Right cardiac atrium (tissue), 5 donors: ENCODE measurements around the gene ZNF501. TPM values are rescaled to one million over a fixed set of nuclear protein-coding genes. Genes with fewer than 3 reads are reported as not detected.

Experiments used
- ATAC-seq, 2 donors: fragments of 200-7000 bp; cut with Tn5 transposase; one replicate each; pipeline versions ENCODE4 v1.8.0 to v1.9.1; 2020; ENCODE audit warnings: moderate library complexity in 2 of 2, mild to moderate bottlenecking in 1 of 2
- DNase-seq, 3 donors: peaks; one replicate each; pipeline ENCODE4 v3.0.0-alpha.2; 2020
- H3K27ac ChIP-seq: one replicate; pipeline ENCODE4 v1.5.1; 2013; ENCODE audit warnings: mild to moderate bottlenecking, low read length, control low read depth, moderate library complexity
- H3K27me3 ChIP-seq: one replicate; pipeline ENCODE4 v1.6.1; 2013; ENCODE audit not compliant: control insufficient read depth, insufficient read depth
- H3K4me1 ChIP-seq: one replicate; pipeline ENCODE4 v1.6.1; 2013; ENCODE audit warnings: low read length; ENCODE audit not compliant: control insufficient read depth, insufficient read depth
- H3K4me3 ChIP-seq: one replicate; pipeline ENCODE4 v1.5.1; 2013; ENCODE audit warnings: low read length, control low read depth
- H3K9me3 ChIP-seq: one replicate; pipeline ENCODE4 v1.6.1; 2013; ENCODE audit warnings: low read length; ENCODE audit not compliant: control insufficient read depth
- WGBS: extraction: QIAGEN DNeasy Blood & Tissue Kit; methylation state at CpG from one replicate; pipeline ENCODE4 v1.1.7; 2013; 5-methylcytosine and 5-hydroxymethylcytosine counted together
- intact Hi-C, 4 donors: fragments of 100-400 bp; cut with DNase I; formaldehyde crosslinking; loops; one replicate each; pipeline versions ENCODE4 v1.11.0 to v1.14.0; 2022 to 2023
- long read RNA-seq, 4 donors: library from polyadenylated mRNA; unstranded; transcript quantifications; one replicate each; pipeline ENCODE4 v2.0.0, GENCODE V29; 2020 to 2021
- polyA plus RNA-seq: library from polyadenylated mRNA; stranded (reverse); fragments of 200-250 nt; gene quantifications from one replicate; pipeline ENCODE4 v1.2.3, GENCODE V29; 2013
- total RNA-seq, 4 donors: library from RNA; stranded (reverse); fragmentation: NEBNext Ultra II Directional; extraction: Animal tissue kit (Norgen Biotek cat#: 25700); gene quantifications; one replicate each; pipeline ENCODE4 v1.2.1, GENCODE V29; 2021
- donor health status: healthy with polysubstance abuse.
- donor health status: DM: no; HTN: yes; CAD: no.
- donor health status: DM: no; HTN: no; CAD: no.
- donor health status: DM: no; HTN: yes; CAD: no; lungs with severe emphysema.
- donor health status: DM: yes; HTN: yes; CAD: no.

The ZNF501 gene
- total RNA-seq, result 1 to 10 TPM; 4.1 to 6.3 (median 5.7) TPM
- 1.9 TPM for polyA plus RNA-seq
- long read RNA-seq, donor 1, partial matches to known transcripts, result 0 of 5 reads
- long read RNA-seq, donor 1, other reads (novel, unspliced or antisense), result 0 of 5 reads
- long read RNA-seq, donor 2, partial matches to known transcripts, result 0 of 3 reads
- long read RNA-seq, donor 2, other reads (novel, unspliced or antisense), result 0 of 3 reads
- long read RNA-seq, donor 3, transcript ZNF501-201 (3 exons, 3,099 nt), result major isoform, 9 of 13 reads
- long read RNA-seq, donor 3, partial matches to known transcripts, result 0 of 13 reads
- long read RNA-seq, donor 3, other reads (novel, unspliced or antisense), result 4 of 13 reads
- long read RNA-seq, donor 4, partial matches to known transcripts, result 0 of 5 reads
- long read RNA-seq, donor 4, other reads (novel, unspliced or antisense), result 1 of 5 reads

DNA sequence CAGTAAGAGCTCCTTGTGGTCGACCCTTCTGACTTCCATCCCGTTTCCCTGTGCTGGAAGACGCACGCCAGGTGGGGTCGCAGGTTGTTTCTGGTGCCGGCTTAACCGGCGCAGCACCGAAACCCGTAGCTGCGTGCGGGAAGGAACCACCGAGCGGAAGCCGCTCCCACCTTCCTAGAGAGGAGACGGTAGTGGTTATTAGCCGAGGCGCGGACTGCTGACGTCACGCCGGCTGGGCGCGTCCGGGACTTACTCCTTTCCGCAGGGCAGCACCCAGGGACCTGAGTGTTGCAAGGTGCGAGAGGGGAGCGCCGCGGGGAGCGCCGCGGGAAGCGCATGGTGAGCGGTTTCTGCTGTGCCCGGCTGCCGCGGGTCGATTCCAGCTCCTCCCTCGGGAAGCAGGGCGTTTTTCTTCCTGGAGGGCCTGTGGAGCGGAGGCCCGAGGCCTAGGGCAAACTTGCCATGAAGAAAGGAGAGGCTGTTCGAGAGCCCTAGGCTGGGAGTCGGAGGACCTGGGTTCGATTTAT, at the start of gene ZNF501:
ZNF501 (plus strand) TSS at position 252 of the 527 bp plus-strand sequence. CDS start 4,787 bp downstream, outside the sequence.
- peaks cover 9% of the 10 kb centered on the region for H3K9me3 ChIP-seq
- peak within 1 kb of the TSS; percentile 69 for H3K4me3 ChIP-seq
- H3K27me3 ChIP-seq, result no peaks in the 10 kb centered on the region
- DNase-seq (peak; percentile 96 to 99 (median 98)), ATAC-seq (peak; percentile 99 to 100)
- WGBS, result under 1% methylated on average over 46 of the region's 46 CpGs
- no peaks in the 10 kb centered on the region for H3K4me1 ChIP-seq
- H3K27ac ChIP-seq, result no peak within 1 kb of the TSS
- intact Hi-C loops, result no loop called here

- ATAC-seq (no peak), DNase-seq (no peak)
- Histone ChIP-seq H3K27me3 (no peaks in the 10 kb centered on the region), H3K4me3 (no peak overlapping the region), H3K9me3 (no peaks in the 10 kb centered on the region), H3K4me1 (peaks cover 2% of the 10 kb centered on the region), H3K27ac (no peak overlapping the region)
- 96% methylated on average over 4 of the region's 4 CpGs for WGBS
- intact Hi-C loops, result no loop called here
These were observed 48.4 kb upstream of the ZNF501 start for GRCh38 chr3:44680921-44681455.

GRCh38 chr3:44682182-44682896, 47.1 kb upstream of the ZNF501 start:
- intact Hi-C loops, result no loop called here
- ATAC-seq, result no peak
- no peak overlapping the region for H3K27ac ChIP-seq
- peaks cover 2% of the 10 kb centered on the region for H3K4me1 ChIP-seq
- H3K9me3 ChIP-seq, result no peaks in the 10 kb centered on the region
- no peak for DNase-seq
- no peak overlapping the region for H3K4me3 ChIP-seq
- 96% methylated on average over 2 of the region's 2 CpGs for WGBS
- H3K27me3 ChIP-seq, result no peaks in the 10 kb centered on the region

- peak; percentile 98 to 99 for ATAC-seq
- H3K27ac ChIP-seq, result no peak overlapping the region
- intact Hi-C loops, result no loop called here
These were observed 44.2 kb upstream of the ZNF501 start for GRCh38 chr3:44685128-44685800.

GRCh38 chr3:44687898-44688297, 41.5 kb upstream of the ZNF501 start:
- ATAC-seq, result no peak
- intact Hi-C loops, result no loop called here

More at GRCh38 chr3:44685128-44685800, 44.2 kb upstream of the ZNF501 start:
- Histone ChIP-seq H3K4me1 (peaks cover 2% of the 10 kb centered on the region), H3K27me3 (no peaks in the 10 kb centered on the region), H3K9me3 (no peaks in the 10 kb centered on the region), H3K4me3 (peak overlapping the region; percentile 95)
- DNase-seq, result peak; percentile 88 to 94 (median 93)
- WGBS, result 2% methylated on average over 48 of the region's 48 CpGs

DNA sequence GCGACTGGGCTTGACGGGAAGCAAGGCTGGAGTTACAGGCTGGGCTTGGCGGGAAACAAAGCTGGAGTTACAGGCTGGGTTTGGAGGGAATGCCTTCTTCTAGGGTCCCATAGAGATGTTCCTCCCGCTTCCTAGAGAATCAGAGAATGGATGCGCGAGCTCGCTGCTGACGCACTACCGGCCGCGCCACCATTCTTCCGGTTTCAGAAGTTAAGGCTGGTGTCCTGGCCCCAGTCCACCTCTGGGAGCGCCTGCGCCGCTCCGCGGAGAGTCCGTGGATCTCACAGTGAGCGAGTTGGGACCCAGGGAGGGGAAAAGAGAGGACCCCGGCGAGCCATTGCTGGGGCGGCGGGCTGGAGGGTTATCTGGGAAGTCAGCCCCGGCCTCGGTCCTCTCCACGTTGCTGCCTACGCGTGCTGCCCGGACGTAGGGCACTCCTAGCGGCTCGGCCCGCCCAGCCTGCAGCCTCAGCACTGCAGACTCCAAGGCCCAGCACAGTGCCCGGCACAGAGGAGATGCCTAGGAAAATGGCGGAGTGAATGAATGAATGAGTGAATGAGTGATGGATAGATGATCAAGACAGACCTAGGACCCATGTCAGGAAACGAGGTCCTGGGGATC, 16.9 kb upstream of the ZNF501 start, which contains the start of gene ZNF502:
ZNF502 (plus strand) TSS at position 206 of the 621 bp plus-strand sequence. CDS start 7,602 bp downstream, outside the sequence.
- Histone ChIP-seq H3K9me3 (no peaks in the 10 kb centered on the region), H3K4me3 (peak within 1 kb of the TSS; percentile 74), H3K27me3 (no peaks in the 10 kb centered on the region), H3K27ac (peak within 1 kb of the TSS; percentile 62), H3K4me1 (no peaks in the 10 kb centered on the region)
- WGBS, result under 1% methylated on average over 36 of the region's 36 CpGs
- intact Hi-C loops, result no loop called here
- DNase-seq (peak; percentile 91 to 96 (median 95)), ATAC-seq (peak; percentile 98 to 99)

More at GRCh38 chr3:44687898-44688297, 41.5 kb upstream of the ZNF501 start:
- H3K9me3 ChIP-seq, result no peaks in the 10 kb centered on the region
- H3K4me3 ChIP-seq, result no peak overlapping the region
- H3K4me1 ChIP-seq, result peaks cover 2% of the 10 kb centered on the region
- no peak overlapping the region for H3K27ac ChIP-seq
- no peak for DNase-seq
- 64% methylated on average over 1 of the region's 1 CpG for WGBS
- H3K27me3 ChIP-seq, result no peaks in the 10 kb centered on the region

DNA sequence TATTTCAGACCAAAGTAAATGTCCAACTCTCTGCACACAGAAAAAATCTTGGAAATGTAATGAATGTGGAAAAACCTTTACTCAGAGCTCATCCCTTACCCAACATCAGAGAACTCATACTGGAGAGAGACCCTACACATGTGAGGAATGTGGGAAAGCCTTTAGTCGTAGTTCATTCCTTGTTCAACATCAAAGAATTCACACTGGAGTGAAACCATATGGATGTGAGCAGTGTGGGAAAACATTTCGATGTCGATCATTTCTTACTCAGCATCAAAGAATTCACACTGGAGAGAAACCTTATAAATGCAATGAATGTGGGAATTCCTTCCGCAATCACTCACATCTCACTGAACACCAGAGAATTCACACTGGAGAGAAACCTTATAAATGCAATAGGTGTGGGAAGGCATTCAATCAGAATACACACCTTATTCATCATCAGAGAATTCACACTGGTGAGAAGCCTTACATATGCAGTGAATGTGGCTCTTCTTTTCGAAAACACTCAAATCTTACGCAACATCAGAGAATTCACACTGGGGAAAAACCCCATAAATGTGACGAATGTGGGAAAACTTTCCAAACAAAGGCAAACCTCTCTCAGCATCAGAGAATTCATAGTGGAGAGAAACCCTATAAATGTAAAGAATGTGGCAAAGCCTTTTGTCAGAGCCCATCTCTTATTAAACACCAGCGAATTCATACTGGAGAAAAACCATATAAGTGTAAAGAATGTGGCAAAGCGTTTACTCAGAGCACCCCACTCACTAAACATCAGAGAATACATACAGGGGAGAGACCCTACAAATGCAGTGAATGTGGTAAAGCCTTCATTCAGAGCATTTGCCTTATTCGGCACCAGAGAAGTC, 8.0 kb upstream of the ZNF501 start:
- 97% methylated on average over 10 of the region's 10 CpGs for WGBS
- ATAC-seq (no peak), DNase-seq (no peak)
- intact Hi-C loops, result no loop called here
- no peaks in the 10 kb centered on the region for H3K27me3 ChIP-seq
- peaks cover 26% of the 10 kb centered on the region for H3K9me3 ChIP-seq
- no peak overlapping the region for H3K27ac ChIP-seq
- no peaks in the 10 kb centered on the region for H3K4me1 ChIP-seq
- no peak overlapping the region for H3K4me3 ChIP-seq

GRCh38 chr3:44722103-44722401, 7.4 kb upstream of the ZNF501 start:
- Histone ChIP-seq H3K4me3 (no peak overlapping the region), H3K9me3 (peaks cover 26% of the 10 kb centered on the region), H3K27ac (no peak overlapping the region), H3K4me1 (no peaks in the 10 kb centered on the region), H3K27me3 (no peaks in the 10 kb centered on the region)
- ATAC-seq, result no peak
- intact Hi-C loops, result no loop called here
- DNase-seq, result no peak
- WGBS, result 100% methylated on average over 1 of the region's 1 CpG

DNA sequence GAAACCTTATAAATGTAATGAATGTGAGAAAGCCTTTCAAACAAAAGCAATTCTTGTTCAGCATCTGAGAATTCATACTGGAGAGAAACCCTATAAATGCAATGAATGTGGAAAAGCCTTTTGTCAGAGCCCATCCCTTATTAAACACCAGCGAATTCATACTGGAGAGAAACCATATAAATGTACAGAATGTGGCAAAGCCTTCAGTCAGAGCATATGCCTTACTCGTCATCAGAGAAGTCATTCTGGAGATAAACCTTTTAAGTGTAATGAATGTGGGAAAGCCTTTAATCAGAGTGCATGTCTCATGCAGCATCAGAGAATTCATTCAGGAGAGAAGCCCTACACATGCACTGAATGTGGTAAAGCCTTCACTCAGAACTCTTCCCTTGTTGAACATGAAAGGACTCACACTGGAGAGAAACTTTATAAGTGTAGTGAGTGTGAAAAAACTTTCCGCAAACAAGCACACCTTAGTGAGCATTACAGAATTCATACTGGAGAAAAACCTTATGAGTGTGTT, 5.3 kb downstream of the ZNF501 start:
- no peak for ATAC-seq
- Histone ChIP-seq H3K9me3 (peaks cover 14% of the 10 kb centered on the region), H3K4me3 (no peak overlapping the region), H3K27ac (no peak overlapping the region), H3K4me1 (no peaks in the 10 kb centered on the region), H3K27me3 (no peaks in the 10 kb centered on the region)
- 97% methylated on average over 3 of the region's 3 CpGs for WGBS
- intact Hi-C loops, result no loop called here
- no peak for DNase-seq
